ENCODE measurements around the gene FZR1. TPM values are rescaled to one million over a fixed set of nuclear protein-coding genes. Genes with fewer than 3 reads are reported as not detected.

Gene FZR1
- total RNA-seq, 1 donor from 2014 or later, result 16.4 TPM

DNA sequence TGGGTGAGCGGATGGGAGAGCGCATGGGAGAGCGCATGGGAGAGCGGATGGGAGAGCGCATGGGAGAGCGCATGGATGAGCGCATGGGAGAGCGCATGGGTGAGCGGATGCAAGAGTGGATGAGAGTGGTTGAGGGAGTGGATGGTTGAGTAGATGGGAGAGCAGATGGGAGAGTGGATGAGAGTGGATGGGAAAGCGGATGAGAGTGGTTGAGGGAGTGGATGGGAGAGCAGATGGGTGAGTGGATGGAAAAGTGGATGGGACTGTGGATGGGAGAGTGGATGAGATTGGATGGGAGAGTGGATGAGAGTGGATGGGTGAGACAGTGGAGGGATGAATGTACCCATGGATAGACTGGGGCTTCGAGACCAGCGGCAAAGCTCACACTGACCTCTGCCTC is 24.3 kb downstream of the FZR1 start:
- no peak overlapping the region for H3K27ac ChIP-seq
- no peak overlapping the region for H2AFZ ChIP-seq (replicated peaks)
- no peak overlapping the region for H3K4me2 ChIP-seq
- H3K27me3 ChIP-seq, result no peaks in the 10 kb centered on the region
- H3K36me3 ChIP-seq, result no peaks in the 10 kb centered on the region
- Mint-ChIP-seq H3K27ac (no peak overlapping the region), H3K36me3 (peaks cover 14% of the 10 kb centered on the region), H3K4me3 (no peak overlapping the region), H3K4me1 (no peaks in the 10 kb centered on the region), H3K9me3 (no peaks in the 10 kb centered on the region), H3K27me3 (ENCODE audit: insufficient read depth, low read depth) (no peaks in the 10 kb centered on the region)
- no peak for DNase-seq (ENCODE audit: low spot score)
- no peak overlapping the region for H3K4me3 ChIP-seq
- no peaks in the 10 kb centered on the region for H3K79me2 ChIP-seq (ENCODE audit: low read depth)
- no peaks in the 10 kb centered on the region for H3F3A ChIP-seq (ENCODE audit: low read depth)
- H3K4me1 ChIP-seq, result no peaks in the 10 kb centered on the region
- H3K9ac ChIP-seq, result no peak overlapping the region
- H4K20me1 ChIP-seq (ENCODE audit: low read depth), result peaks cover 16% of the 10 kb centered on the region
- TF ChIP-seq EZH2phosphoT487 (IDR thresholded peaks at IDR 0.05), result no peak
- no peak for TF ChIP-seq EZH2 (IDR thresholded peaks at IDR 0.05)
- TF ChIP-seq, protein P1, sequence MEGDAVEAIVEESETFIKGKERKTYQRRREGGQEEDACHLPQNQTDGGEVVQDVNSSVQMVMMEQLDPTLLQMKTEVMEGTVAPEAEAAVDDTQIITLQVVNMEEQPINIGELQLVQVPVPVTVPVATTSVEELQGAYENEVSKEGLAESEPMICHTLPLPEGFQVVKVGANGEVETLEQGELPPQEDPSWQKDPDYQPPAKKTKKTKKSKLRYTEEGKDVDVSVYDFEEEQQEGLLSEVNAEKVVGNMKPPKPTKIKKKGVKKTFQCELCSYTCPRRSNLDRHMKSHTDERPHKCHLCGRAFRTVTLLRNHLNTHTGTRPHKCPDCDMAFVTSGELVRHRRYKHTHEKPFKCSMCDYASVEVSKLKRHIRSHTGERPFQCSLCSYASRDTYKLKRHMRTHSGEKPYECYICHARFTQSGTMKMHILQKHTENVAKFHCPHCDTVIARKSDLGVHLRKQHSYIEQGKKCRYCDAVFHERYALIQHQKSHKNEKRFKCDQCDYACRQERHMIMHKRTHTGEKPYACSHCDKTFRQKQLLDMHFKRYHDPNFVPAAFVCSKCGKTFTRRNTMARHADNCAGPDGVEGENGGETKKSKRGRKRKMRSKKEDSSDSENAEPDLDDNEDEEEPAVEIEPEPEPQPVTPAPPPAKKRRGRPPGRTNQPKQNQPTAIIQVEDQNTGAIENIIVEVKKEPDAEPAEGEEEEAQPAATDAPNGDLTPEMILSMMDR (IDR thresholded peaks at IDR 0.05), result no peak
- no peaks in the 10 kb centered on the region for H3K9me3 ChIP-seq (ENCODE audit: low read depth)

GRCh38 chr19:3531716-3532115 is 25.6 kb downstream of the FZR1 start:
- no peak overlapping the region for H3K4me3 ChIP-seq
- no peaks in the 10 kb centered on the region for H3F3A ChIP-seq (ENCODE audit: low read depth)
- H3K27ac Mint-ChIP-seq, result no peak overlapping the region
- H3K4me2 ChIP-seq, result no peak overlapping the region
- H3K9me3 ChIP-seq (ENCODE audit: low read depth), result no peaks in the 10 kb centered on the region
- H3K27me3 ChIP-seq, result no peaks in the 10 kb centered on the region
- no peak for DNase-seq (ENCODE audit: low spot score)
- no peaks in the 10 kb centered on the region for H3K79me2 ChIP-seq (ENCODE audit: low read depth)
- H3K9me3 Mint-ChIP-seq, result no peaks in the 10 kb centered on the region
- no peak overlapping the region for H2AFZ ChIP-seq (replicated peaks)
- H3K27me3 Mint-ChIP-seq (ENCODE audit: insufficient read depth, low read depth), result peaks cover 4% of the 10 kb centered on the region
- H3K9ac ChIP-seq, result no peak overlapping the region
- no peak overlapping the region for H3K27ac ChIP-seq
- H3K36me3 Mint-ChIP-seq, result peaks cover 17% of the 10 kb centered on the region
- no peaks in the 10 kb centered on the region for H3K36me3 ChIP-seq
- H3K4me1 Mint-ChIP-seq, result peaks cover 2% of the 10 kb centered on the region
- H3K4me3 Mint-ChIP-seq, result no peak overlapping the region
- peaks cover 9% of the 10 kb centered on the region for H4K20me1 ChIP-seq (ENCODE audit: low read depth)
- TF ChIP-seq, protein P1 (IDR thresholded peaks at IDR 0.05), result no peak
- no peak for TF ChIP-seq EZH2phosphoT487 (IDR thresholded peaks at IDR 0.05)
- TF ChIP-seq EZH2 (IDR thresholded peaks at IDR 0.05), result no peak
- no peaks in the 10 kb centered on the region for H3K4me1 ChIP-seq

DNA sequence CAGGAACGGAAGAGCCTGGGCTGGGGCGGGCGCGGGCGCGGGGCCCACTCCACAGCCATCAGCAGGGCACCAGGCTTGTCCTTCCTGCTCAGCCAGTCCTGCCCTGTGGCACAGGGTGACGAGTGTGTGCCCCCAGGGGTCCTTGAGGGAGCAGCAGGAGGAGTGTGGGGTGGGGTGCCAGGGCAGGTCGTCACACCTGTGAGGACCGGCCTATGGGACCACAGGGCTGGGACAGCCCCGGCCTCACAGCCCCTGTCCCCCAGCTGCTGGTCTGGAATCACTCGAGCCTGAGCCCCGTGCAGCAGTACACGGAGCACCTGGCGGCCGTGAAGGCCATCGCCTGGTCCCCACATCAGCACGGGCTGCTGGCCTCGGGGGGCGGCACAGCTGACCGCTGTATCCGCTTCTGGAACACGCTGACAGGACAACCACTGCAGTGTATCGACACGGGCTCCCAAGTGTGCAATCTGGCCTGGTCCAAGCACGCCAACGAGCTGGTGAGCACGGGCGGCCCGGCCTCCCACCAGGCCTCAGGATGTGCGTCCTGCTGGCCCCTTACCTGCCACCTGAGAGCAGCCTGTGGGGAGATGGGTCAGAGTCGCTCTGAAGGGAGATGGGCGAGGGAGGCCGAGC is 26.2 kb downstream of the FZR1 start:
- no peak for DNase-seq (ENCODE audit: low spot score)
- H3K27me3 Mint-ChIP-seq (ENCODE audit: insufficient read depth, low read depth), result peaks cover 4% of the 10 kb centered on the region
- H3K27ac ChIP-seq, result no peak overlapping the region
- no peaks in the 10 kb centered on the region for H3K9me3 ChIP-seq (ENCODE audit: low read depth)
- peaks cover 2% of the 10 kb centered on the region for H3K4me1 Mint-ChIP-seq
- H3F3A ChIP-seq (ENCODE audit: low read depth), result no peaks in the 10 kb centered on the region
- TF ChIP-seq, protein P1 (IDR thresholded peaks at IDR 0.05), result no peak
- TF ChIP-seq EZH2 (IDR thresholded peaks at IDR 0.05) (no peak), EZH2phosphoT487 (IDR thresholded peaks at IDR 0.05) (no peak)
- H3K79me2 ChIP-seq (ENCODE audit: low read depth), result no peaks in the 10 kb centered on the region
- H3K36me3 ChIP-seq, result no peaks in the 10 kb centered on the region
- no peak overlapping the region for H2AFZ ChIP-seq (replicated peaks)
- H3K4me3 ChIP-seq, result no peak overlapping the region
- no peaks in the 10 kb centered on the region for H3K4me1 ChIP-seq
- H3K27me3 ChIP-seq, result no peaks in the 10 kb centered on the region
- no peak overlapping the region for H3K4me3 Mint-ChIP-seq
- no peaks in the 10 kb centered on the region for H3K9me3 Mint-ChIP-seq
- H3K9ac ChIP-seq, result no peak overlapping the region
- H3K36me3 Mint-ChIP-seq, result peaks cover 13% of the 10 kb centered on the region
- peaks cover 7% of the 10 kb centered on the region for H4K20me1 ChIP-seq (ENCODE audit: low read depth)
- no peak overlapping the region for H3K27ac Mint-ChIP-seq
- H3K4me2 ChIP-seq, result no peak overlapping the region
